Stimulated activated CD4-positive, alpha-beta T cell treated with anti-CD3 and anti-CD28 coated beads, Interleukin-12 subunit alpha, Interleukin-12 subunit beta, amount 100 ng/mL, for 4 hours (primary cell): ENCODE data around the gene SH2D1A.
"Not testable (repeated sequence)": the region's sequence is repeated elsewhere in the genome, so short reads cannot be mapped to it uniquely, and the experiment has no call there.

Experiments used
- DNase-seq: peaks from one replicate; pipeline ENCODE4 v3.0.0-alpha.2; 2020

SH2D1A gene

DNA sequence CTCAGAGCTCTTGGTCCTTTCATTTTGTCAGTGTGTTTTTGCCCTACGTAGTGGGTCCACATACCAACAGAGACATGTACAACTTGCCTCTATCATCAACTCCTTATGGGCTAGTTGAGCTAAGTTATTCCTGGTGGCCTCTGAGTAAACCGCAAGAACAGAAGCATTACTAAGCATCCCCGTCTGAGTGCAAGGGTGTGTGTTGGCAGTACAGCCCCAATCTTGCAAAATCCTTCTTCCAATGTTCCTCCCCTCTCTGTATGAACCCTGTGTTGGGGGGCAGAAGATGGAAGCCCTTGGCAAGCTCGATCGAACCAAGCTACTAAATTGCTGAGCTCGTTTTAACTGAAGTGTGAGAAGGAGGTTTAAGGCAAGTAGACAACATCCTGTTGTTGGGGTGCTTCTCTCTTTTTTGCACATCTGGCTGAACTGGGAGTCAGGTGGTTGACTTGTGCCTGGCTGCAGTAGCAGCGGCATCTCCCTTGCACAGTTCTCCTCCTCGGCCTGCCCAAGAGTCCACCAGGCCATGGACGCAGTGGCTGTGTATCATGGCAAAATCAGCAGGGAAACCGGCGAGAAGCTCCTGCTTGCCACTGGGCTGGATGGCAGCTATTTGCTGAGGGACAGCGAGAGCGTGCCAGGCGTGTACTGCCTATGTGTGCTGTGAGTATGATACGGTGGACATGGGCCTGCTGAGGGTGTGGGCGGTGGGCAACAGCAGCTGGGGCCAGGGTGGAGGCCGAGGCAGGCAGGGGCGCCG is at the start of gene SH2D1A:
Gene SH2D1A (plus strand): TSS at position 447 of the 760 bp plus-strand sequence. CDS start 80 bp downstream, at position 527.
- no peak for DNase-seq

DNA sequence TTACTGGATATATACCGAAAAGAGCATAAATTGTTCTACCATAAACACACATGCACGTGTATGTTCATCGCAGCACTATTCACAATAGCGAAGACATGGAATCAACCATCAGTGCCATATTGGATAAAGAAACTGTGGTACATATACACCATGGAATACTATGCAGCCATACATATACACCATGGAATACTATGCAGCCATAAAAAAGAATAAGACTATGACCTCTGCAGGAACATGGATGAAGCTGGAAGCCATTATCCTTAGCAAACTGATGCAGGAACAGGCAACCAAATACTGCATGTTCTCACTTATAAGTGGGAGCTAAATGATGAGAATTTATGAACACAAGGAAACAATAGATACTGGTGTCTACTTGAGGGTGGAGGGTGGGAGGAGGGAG is 47.0 kb upstream of the SH2D1A start:
- not testable (repeated sequence) for DNase-seq

DNA sequence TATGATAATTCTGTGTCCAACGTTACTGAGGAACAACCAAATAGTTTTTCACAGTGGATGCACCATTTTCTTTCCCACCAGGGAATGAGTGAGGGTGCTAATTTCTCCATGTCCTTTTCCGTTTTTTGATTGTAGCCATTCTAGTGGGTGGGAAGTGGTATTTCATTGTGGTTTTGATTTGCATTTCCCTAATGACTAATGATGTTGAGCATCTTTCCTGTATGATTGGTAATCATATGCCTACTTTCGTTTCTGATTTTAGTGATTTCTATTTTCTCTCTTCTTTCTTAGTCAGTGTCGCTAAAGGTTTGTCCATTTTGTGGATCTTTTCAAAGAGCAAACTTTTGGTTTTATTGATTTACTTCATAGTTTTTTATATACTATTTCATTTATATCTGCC is 46.0 kb upstream of the SH2D1A start:
- DNase-seq, result no peak

DNA sequence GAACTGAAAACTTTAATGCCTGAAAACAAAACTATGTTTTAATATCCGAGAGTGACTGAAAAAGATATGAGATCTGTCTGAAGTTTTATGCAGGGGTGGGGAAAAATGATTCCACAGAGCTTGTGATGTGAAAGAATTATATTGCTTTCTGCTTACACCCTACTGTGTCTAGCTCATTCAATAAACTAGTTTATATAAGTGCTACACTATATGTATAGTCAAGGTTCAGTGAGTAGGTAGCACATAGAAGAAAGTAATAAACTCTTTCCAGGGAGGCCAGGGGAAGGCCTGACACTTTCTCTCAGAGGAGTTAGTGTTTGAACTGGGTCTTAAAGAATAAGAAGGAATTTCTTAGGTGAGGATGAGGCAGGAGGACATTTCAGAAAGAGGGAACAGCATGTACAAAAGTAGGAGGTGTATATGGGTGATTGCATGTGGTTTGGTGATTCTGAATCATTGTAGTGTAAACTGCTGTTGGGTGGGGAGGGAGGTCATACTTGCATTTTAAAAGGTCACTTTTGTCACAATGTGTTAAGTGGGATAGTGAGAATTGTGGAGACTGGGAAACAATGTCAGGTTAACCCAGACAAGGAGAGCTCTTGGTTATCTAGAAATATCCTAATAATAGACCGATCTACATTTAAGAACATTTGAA is 39.0 kb upstream of the SH2D1A start:
- no peak for DNase-seq

DNA sequence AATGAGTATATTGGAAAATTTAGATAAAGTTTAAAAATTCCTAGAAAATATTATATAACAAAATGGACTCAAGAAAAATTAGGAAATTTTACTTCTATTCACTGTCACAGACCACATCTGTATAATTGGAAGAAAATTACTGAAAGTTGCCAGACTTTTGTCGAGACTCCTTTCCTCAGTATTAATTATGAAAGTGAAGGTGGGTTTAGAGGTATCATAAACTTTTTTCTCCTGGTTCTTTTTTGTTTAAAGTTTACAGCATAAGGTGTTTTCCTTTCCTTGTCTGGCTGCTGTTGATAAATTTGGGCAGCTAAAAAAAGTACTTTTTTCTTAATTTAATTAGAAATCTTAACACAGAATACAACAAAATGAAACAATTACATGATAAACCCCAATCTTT is 20.6 kb upstream of the SH2D1A start:
- DNase-seq, result no peak

DNA sequence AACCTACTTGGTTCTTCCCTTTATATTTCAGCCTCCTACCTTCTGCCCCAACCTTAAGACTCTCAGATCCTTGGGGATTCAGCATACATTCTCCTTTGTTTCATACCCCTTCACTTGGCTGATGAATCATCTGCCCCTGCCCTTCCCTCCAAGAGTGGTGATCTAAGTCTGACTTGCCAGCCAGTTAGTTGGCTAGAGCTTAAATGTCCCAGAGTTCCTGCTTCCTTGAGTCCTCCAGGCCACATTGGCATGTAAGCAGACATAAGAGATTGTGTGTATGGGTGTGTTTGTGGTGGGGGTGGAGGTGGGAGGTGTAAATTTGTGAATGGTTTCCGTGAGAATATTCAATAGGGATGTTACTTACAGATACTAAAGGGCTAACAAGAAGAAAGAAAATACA is 17.6 kb upstream of the SH2D1A start:
- DNase-seq, result no peak

DNA sequence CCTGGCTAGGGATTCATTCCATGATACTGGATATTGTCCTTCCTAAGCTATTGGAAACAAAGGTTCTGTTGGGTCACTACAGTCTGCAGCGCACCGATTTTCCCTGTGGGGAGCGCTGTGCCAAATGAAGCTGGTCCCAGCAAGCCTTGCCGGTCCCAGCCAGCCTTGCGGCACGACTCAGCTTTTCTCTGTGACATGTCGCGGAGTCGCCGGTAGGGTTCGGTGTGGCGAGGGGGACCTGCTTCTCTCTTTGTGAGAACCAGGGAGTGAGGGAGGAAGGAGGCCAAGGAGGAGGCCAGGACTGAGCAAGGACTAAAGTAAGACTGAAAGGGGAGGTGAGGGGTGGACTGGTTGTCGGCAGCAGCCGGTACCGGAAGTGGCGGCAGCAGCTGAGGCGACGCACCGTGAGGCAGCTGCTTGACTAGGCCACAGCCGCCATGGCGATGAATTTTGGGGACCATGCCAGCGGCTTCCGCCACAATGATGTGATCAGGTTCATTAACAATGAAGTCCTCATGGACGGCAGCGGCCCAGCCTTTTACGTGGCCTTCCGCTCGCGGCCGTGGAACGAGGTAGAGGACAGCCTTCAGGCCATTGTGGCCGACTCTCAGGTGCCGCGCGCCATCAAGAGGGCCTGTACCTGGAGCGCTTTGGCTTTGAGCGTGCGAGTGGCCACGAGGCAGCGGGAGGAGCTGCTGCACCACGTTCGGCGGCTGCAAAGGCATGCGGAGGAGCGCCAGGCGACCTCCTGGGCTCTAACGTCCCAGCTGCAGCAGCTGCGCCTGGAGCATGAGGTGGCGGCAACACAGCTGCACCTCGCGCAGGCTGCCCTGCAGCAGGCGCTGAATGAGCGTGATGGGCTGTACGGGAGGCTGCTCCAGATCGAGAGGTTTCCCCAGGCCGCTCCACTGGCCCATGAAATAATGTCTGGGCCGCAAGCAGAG is 13.6 kb upstream of the SH2D1A start, which contains the start of gene TEX13D:
Gene TEX13D (plus strand): TSS at position 180 of the 944 bp plus-strand sequence. CDS start 258 bp downstream, at position 438.
- no peak for DNase-seq

DNA sequence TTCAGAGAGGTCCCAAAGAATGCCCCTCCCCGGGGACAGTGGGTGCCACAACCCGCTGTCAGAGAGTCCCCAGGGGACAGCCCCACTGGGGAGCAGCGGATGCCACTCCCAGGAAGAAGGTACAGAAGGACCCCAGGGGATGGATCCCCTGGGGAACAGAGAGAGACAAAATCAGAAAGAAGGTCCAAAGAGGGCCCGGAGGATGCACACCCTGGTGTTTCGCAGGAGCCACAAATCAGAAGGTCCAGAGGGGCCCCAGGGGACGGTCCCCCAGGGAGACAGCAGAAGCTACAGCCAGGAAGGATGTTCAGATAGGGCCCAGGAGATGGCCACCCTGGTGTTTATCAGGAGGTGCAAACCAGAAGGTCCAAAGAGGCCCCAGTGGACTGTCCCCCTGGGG is 12.5 kb upstream of the SH2D1A start:
- no peak for DNase-seq

DNA sequence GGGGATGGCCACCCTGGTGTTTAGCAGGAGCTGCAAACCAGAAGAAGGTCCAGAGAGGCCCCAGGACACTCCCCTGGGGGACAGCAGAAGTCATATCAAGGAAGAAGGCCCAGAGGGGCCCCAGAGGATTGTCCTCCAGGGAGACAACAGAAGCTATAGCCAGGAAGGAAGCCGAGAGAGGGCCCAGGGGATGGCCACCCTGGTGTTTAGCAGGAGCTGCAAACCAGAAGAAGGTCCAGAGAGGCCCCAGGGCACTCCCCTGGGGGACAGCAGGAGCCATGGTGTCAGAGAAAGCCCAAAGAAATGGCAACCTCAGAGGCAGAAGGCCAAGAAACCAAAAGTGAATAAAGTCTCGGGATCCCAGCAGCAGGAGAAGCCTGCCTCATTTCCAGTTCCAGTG is 11.8 kb upstream of the SH2D1A start:
- DNase-seq, result not testable (repeated sequence)

DNA sequence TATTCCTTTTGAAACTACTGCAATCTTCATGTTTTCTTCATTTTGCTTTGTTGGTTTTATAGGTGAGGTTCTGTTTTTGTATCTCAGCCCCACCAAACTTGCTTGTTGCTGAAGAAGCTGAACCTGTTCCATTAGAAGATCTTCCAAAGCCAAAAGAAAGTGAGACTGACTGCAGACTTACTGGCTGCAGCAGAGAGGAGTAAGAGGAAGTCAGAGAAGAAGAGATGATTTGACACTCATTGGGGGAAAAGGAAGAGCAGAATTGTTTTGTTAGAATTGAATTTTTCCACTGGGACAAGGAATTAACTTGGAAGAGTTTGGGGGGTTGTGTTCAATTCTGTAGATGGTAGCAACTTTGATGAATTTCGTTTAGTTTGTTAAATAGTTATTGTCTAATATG is 10.8 kb upstream of the SH2D1A start:
- no peak for DNase-seq

DNA sequence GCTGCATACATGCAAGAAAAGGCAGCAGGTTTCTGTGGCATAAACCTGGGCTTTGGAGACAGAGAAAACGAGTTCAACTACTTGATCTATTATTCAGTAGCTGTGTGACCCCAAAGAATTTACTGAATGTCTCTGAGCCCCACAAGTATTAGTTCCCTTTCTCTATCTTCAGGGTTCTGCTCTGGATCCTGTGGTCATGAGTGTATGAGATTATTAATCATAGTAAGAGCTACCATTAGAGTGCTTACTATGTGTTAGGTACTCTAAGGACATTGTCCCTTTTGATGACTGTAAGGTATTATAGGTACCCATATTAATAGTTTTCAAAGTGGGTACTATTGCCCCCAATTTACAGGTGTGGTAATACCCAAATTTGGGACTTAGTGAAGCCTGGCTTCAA is 8.4 kb upstream of the SH2D1A start:
- no peak for DNase-seq

DNA sequence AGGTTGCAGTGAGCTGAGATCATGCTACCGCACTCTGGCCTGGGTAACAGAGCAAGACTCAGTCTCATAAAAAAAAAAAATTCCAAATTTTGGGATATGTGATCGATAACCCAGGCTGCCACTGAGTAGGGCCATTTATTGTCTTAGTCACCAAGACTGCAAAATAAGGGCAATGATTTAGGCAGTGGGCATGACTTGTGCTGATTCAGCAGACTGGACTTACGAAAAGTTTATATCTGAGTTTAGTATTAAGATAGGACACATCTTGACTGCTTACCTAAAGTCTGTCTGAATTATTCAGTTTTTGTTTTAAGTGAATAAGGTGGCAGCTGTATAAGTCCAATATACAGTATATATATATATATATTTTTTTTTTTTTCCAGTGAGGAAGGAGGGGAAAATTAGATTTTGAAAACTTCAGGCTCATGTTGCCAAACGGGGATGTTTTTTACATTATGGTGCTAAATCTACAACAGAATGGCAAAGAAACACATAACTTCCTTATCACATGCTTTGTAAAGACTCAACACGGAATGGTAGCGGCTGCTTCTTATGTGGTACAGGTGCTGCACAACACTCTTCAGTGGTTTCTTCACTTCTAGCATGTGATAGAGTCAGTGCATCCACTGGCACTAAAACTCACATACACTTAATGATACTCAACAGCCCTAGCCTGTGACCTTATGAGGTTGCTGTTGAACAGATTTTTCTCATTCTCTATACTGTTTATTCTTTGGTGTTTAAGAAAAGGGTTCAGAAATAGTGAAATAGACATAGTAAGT is 7.4 kb upstream of the SH2D1A start:
- no peak for DNase-seq

DNA sequence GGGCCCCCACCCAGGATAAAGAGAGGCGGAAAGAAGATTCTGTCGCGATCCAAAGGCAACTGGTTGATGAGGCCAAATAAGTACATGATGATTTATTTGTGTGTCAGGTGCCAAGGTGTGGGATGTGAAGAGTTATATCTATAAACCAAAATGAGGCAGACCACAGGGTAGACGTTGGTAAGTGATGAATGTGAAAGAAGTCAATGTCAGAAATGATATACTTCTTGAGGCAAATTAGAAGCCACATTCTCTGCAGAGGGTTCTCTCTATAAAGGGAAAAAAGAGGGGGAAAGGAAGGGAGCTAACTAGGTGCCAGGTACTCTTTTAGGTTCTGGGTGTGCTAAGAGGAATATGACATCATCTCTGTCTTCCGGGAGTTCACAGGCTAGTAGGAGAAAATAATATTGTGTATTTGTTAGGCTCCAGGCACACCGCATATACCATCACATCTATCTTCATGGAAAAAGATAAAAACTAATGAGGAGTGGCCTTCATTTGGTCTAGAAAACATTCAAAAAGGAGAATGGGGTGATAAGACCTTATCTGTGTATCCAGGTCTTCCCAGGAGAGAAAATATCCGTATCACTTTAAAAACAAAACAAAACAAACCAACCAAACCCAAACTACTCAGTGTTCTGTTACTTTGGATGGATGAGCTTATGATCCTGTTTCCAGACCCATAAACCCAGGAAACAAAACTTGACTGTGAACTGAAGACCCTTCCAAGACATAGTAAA is 4.8 kb upstream of the SH2D1A start:
- DNase-seq, result no peak

DNA sequence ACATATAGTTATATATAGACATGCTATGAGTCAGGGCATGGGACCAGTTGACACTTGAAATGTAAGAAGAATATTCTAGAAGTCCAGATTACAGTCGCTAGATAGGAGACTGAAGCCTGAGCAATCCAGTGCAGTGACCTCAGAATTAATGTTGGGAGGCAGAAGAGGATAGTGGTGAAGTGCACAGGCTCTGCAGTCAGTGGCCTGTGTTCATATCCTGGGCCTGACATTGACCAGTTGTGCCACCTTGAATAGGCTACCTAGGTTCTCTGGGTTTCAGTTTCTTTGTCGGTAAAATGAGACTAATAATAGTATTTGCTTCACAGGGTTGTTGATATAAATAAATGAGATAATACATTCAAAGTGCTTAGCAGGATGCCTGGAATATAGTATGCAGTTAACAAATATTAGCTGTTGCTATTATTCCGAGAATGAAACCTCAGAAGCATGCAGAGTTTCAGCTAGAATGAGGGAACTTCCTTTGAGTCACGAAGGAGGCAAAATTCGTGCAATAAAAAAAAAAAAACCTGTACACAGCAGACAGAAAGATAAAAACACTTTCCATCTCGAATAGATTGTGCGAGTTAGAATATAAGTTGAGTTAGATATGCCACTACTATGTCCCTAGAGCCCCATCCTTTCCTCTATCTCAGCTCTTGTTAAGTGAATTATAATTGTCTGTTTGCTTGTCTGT is 4.0 kb upstream of the SH2D1A start:
- no peak for DNase-seq

DNA sequence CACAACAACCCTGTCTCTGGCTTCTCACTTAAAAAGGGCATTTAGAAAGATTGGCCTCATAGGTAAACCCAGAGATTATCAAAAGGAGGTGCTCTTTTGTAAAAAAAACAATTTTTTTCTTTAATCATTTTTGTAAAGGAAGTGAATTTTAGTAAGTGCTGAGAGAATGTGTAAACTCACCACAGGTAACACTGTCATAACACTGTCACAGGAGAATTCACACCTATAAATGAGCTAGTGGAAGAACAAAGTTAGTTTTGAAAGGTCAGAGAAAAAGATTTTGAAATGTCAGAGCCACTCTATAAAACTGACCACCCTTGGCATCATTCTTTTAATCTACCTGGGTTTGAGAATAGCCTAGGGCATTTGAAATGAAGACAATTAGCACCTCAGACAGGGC is 3.3 kb upstream of the SH2D1A start:
- DNase-seq, result no peak

DNA sequence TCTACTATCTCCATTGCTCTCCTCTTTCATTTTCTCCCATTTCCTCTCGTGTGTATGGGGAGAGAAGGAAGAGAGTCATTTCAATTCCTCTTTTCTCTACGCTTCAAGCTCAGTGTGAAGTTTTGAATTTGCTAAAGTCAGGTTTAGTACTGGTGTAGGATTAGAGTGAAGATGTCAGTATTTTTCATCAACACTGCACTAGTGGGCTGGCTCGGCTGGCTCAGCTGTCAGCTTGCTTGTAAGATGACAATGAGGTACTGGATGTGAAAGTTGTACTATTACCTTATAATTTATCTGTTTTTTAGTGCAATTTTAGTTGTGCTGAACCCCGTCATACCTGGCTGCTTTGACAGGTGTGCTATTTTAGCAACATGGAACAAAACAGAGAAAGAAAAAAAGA is 2.1 kb upstream of the SH2D1A start:
- no peak for DNase-seq

DNA sequence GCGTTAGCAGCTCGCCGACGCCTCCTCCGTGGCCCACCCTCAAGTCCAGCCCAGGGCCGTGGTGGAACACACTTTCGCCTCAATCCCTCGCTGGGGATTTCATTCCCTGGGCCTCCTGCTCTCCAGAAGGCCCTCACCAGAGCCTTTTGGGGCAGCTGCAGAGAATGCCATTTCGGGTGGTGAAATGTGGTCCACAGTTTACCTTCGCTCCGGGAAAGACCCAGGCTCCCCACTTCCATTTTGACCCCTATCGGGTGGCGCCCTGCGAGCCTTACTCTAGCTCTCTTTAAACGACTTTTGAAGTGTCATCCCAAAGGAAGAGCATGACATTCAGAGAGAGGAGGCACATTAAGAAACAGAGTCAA is 496 bp downstream of the SH2D1A start:
- DNase-seq, result no peak

DNA sequence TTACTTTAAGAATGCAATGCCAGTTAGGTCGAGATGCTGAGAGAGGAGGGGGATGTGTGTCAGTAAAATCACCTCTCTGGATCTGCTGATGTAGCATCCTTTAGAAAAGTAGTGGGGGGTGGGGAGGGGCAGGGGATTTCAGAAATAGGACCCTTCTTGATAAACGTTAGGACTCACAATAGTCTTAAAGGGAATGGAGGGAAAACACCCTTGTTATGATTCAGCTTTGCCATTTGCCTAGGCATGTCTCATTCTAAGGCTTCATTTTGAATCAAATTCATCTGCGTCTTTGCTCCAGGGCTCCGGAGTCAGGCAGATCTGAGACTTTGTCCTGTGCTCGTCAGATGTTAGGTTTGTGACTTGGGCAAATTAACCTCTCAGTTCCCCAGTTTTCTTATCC is 879 bp downstream of the SH2D1A start:
- peak; percentile 18 for DNase-seq

DNA sequence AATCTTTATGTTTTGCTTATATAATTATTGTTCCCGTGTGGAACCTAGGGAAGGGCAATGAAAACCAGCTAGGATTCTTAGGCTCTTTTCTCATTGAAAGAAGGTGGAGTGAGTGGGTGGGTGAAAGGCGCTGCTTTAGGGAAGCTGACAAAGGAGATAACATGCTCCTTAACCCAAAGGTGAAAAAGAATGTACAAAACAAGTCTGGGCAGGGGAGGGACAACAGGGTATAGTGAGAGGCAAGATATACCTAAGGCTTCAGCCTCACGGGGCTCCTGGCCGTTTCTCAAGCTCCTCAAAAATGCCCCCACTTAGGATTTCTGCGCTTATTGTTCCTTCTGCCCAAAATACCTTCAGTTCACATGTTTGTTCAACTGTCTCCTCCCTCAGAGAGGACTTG is 1.8 kb downstream of the SH2D1A start:
- DNase-seq, result no peak

DNA sequence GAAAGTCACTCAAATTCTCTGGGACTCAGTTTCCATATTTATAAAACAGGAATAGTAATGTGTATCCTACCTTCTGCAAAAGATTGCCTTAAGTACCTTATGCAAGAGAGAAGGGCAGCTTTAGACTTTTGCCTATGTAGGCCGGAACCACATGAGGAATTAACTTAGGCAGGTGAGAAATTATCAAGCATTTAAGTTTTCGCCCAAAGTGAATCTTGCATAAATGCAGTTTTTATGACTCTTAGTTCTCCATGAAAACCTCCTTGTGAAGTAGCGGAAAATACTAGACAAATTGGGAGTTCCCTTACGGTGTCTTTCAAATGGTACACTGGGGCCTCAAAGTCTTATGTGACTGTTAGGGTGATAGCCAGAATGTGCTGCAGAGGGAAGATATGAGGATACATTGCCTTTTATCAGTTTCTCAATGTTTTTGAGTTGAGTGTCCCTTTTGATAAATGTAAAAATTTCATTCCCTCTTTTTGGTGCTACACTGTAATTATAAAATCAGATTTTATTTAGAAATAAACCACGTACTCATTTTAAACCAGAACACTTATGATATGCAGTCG is 2.6 kb downstream of the SH2D1A start:
- DNase-seq, result no peak

DNA sequence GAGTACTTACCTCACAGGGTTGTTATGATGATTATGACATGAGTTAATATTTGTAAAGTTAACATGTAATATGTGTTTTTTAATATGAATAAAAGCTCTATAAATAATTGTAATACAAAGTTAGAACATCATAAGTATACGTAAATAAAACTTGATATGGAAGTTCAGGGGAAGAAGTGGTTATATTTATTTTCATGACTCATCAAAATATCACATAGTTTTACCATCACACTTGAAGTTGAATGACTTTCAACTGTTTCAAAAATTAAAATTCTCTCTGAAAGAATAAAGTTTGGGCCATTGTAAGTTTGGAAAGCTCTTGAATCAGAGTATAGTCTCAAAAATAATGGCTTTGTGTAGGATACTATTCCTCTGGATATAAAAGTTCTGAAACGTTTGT is 8.3 kb downstream of the SH2D1A start:
- no peak for DNase-seq
